Measurements from ENCODE around the gene TNK2.
"Not testable (repeated sequence)": the region's sequence is repeated elsewhere in the genome, so short reads cannot be mapped to it uniquely, and the experiment has no call there.

TNK2 gene

DNA sequence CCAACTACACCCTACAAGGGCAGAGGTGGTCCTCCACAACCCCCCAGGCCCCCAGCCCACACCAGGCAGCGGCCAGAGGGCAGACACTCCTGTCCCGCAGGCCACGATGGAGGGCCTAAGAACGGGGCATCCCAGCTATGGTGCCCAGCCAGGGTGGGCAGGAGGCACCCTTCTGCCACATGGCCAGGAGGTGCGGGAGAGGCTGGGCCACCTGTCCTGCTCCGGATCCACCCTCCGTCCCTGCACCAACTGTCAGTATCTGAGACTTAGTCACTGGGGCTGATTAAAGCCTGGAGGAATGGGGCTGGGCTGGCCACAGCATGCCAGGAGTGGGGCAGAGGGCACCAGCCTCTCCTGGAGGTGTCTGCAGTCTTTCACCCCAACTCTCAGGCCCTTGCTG lies 37.9 kb downstream of the TNK2 start:
- DNase-seq (ENCODE audit: low read depth) = no peak

DNA sequence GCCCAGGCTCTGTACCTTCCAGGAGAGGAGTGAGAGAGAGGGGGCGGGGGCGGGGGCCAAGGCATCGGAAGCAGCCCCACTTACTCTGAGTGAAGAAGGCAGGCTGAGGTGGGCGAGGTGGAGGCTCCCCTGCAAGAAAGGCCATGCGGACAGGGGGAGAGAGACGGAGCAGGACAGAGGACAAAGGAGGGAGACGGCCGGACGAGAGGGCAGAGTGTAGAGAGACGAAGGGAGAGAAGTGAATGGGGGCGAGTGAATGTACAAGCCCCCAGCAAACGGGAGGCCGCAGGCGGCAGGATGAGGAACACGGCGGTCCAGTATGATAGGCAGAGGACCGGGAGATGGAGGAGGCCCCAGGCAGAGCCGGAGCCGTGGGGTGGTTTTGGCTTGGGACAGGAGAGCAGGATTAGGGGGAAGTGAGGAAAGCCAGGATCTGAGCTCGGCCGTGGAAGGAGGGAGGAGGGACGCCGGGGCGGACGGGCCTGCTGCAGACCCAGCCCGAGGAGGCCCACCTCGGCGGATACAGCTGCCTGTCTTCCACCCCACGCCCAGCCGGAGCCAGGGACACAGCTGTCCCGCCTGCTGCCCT lies 38.8 kb downstream of the TNK2 start:
- DNase-seq (ENCODE audit: low read depth) = no peak

DNA sequence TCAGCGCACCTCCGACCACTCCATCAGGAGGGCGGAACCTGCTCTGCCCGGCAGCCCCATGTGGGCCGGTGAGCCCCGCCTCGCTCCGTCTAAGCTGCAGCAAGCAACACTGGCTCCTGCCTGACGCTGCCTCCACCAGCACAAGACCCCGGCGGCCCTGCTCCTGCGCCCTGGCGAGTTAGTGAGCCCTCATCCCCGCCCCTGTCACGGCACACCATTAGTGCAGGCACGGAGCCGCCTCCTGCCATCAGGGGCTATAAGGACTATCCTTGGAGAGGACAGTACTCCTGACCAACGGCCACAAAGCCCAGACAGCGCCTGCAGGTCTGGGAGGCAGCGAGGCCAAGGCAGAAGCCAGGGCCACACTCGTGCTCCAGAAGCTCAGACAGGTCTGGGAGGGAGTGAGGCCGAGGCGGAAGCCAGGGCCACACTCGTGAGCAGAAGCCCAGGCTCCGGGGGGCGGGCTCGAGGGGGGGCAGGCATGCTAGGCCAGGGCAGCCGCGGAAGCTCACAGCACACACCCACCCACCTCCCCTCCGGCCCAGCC lies 39.4 kb downstream of the TNK2 start:
- DNase-seq (ENCODE audit: low read depth) = no peak

DNA sequence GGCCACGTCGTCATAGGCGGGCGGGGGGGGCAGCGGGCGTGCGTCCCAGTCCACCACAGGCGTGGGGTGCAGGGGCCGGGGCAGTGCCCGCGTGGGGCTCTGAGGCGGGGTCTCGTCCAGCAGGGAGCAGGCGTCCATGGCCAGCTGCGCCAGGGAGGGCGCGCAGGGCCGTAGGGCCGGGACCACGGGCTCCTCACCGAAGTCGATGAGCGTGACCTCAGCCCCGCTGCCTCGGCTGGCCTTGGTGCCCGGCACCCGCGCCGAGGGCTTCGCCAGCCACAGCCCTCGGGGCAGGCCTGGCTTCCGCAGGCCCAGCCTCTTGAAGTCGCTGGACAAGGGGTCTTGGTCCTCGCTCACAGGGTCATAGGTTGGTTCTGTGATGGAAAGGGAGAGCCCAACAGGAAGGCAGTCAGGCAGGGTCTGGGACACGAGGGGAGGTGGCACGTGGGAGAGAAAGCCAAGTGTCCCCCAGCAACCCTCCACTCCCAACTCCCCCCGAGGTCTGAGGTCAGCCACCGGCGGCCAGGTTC lies 40.0 kb downstream of the TNK2 start:
- no peak for DNase-seq (ENCODE audit: low read depth)

DNA sequence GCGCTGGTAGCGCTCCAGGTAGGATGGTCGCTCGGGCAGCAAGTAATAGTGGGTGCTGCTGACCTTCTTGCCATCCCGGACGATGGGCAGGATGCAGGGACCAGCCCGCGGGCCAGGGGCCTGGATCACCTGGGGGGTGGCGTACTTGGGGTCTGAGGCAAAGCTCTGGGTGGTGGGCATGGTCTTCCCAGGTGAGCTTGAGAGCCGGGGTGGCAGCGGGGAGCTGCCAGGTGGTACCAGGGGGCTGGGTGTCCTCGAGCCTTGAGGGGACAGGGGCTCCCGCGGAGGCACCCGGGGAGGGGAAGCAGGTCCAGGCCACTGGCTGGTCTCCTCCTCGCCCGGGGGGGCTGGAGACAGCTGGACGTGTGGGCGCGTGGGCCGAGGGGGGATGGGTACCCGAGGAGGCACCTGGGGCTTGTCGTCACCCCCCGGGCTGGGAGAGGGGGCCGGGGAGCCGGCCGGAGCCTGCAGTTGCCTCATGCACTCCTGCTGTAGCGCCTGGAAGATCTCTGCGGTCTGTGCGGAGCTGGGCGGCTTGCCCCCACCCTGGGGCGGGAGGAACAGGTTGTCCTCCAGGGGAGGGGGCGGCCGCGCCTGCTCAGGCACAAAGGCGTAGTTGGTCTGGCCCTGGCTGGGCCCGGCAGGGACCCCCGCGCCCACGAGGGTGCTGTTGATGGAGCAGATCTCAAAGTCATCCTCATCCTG lies 40.6 kb downstream of the TNK2 start:
- no peak for DNase-seq (ENCODE audit: low read depth)

DNA sequence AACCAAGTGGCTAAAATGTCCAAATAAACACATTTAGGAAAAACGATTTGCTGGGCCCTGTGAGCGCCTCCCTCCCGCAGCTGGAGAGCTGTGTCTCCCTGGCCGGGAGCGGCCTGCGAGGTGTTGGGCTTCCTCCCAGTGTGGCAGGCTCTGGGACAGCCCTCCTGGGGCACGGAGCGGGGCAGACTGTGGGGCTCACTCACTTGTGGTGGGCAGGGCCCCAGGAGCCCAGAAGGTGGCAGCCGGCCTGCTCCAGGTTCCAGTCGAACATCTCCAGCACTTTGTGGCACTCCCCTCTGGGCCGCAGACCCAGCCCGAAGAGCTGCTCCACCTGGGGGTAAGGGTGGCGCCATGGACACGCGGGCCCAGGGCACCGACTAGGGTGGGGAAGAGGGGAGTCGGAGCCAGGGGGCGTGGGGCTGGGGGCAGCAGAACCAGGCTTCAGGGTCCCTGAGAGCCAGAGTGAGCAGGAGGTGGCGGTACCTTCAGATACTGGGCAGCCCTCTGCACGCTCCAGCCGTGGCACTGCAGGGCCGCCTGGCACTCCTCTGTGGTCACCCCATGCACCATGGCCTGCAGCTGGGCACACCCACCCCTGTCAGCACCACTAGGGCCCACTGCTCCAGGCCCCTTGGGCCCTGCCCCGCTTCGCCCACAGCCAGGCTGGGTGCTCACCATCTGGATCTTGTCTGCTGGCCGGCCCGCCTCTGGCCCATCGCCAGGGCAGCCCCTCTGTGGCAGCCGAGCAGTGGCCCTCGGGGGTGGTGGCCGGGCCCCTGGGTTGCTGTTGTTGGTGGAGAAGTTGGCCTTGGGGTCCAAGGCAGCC lies 41.5 kb downstream of the TNK2 start:
- no peak for DNase-seq (ENCODE audit: low read depth)

DNA sequence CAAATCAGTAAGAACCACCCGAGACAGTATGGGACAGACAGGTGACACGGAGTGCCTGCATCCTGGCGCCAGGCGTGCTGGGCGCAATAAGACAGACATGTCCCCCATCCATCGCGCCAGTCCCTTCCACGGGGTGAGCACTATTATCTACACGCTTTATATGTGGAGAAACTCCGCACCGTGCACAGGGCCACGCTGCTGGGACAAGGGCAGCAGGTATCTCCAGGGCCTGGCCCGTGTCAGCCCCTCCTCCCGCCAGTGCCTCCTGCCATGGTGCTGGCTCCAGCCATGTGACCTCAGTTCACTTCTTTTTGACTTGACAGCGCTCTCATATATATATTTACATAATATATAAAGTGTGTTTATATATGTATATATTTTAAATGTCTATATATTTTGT lies 42.6 kb downstream of the TNK2 start:
- DNase-seq (ENCODE audit: low read depth) = no peak

DNA sequence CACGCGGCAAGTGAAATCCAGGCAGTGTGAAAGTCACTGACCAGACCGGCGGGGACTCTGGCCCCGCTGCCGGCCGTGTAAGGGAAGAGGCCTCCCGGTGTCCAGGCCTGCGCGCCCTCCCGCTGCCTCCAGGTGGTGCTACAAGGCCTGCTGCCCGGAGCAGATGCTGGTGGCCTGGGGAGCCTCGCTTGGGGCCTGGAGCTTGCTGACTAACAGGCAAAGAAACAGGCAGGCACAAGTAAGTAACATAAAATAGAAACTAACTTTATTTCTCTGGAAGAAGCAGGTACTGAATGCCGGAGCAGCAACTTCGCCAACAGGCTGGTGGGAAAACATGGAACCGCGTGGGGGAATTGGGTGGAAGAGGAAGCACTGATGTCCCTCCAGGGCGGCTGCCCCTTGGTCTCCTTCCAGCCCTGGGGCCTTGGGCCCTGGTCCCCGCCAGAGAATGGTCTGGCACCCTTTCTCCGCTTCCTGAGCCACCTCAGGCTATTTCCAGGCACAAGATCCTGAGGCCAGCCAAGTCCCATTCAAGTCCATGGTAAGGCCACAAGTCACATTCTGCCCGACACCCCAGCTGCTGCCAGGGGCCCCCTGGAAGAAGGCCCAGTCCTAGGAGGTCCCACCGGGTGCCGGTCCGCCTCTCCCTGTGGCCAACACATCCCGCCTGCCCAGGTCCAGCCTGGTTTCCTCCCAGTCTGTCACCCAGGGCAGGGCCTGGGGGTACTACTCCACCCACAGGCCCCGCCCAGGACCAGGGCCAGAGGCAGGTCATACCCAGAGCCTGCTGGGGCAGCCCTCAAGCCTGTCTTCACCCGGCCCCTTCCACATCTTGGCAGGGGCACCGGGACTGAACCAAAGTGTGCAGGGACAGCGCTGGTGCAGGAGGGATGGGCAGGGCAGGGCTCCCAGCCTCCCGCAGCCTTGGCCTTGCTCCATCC lies 45.0 kb downstream of the TNK2 start:
- DNase-seq (ENCODE audit: low read depth) = peak; percentile 51

DNA sequence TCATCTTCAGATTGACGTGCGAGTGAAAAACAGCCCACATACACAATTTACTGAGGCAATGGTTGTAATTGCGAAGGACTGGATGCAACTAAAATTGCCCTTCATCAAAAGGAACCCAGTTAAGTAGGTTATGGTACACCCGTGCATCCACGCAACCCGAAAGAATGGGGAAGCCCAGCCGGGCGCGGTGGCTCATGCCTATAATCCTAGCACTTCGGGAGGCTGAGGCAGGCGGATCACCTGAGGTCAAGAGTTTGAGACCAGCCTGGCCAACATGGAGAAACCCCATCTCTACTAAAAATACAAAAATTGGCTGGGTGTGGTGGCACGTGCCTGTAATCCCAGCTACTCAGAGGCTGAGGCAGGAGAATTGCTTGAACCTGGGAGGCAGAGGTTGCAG lies 46.0 kb downstream of the TNK2 start:
- DNase-seq (ENCODE audit: low read depth) = not testable (repeated sequence)

DNA sequence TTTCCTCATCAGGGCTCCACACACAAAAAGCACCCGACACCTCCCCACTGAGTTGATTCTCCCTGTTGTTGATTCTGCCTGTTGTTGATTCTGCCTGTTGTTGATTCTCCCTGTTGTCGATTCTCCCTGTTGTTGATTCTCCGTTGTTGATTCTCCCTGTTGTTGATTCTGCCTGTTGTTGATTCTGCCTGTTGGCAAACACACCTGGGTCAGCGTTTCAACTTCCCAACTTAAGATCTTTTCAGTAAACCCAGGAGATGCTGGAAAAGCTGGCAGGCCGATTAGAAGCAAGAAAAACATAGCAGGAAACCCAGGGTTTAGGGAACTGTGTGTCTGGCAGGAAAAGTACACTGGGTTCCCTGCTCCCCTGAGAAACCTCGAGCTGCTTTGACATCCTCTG lies 47.9 kb downstream of the TNK2 start:
- no peak for DNase-seq (ENCODE audit: low read depth)

DNA sequence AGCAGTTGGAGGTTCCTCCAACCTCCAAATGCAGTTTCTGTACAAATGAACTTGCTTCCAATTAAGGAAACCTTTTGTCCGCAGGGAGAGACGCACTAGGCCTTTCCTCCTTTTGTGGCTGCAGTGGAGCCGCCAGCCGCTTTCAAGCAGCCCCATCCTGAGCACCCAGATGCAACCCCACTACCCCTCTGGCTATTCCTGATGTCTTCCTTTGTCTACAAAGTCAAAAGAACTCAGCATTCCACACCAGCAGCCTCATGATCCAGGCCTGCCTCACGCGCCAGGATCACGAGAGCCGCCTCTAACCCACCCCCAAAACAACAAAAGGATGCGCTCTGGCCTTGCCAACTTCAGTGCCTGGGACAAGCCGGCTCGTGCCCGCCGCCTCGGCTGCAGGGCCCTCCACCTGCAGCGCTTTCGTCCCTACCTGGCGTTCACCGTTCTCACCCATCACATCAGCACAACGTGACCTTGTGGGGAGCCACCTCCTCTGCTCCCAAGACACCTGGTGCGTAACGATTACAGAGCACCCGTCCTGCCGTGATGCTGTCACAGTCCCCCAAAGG lies 48.4 kb downstream of the TNK2 start:
- no peak for DNase-seq (ENCODE audit: low read depth)

DNA sequence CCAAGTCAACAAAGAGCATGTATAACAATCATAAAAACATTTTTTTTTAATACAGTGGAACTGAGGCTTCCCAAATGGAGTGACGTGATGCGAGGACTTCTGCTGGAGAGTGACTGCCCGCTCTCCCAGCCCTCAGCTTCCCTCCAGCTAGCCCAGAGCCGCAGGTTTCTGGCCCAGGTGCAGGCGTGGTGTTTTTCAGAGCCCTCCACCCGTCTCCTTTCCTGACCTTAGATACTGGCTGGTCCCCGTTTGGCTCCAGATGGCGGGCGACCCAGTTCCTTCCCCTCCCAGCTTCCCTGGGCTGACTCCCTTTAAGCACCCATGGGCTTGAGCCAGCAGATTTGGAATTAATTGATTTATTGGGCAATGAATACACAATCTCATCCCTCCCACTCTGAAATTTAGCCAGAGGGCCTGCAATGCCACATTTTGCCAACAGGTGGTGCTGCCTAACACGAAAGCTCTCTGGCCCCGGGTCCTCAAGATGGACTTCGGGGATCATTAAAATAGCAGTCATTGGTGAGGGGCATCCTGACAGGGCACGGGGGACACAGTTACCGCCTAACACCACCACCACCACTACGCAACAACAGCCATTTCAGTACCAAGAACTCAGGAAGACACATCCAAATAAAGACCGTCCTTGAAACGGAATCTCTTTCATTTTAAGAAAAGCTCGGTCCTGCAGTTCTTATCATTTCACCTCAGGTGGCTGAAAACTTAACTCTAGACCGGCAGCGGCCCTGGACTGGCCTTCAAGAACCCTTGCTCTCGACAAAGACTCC lies 49.1 kb downstream of the TNK2 start:
- DNase-seq (ENCODE audit: low read depth) = peak; percentile 6

DNA sequence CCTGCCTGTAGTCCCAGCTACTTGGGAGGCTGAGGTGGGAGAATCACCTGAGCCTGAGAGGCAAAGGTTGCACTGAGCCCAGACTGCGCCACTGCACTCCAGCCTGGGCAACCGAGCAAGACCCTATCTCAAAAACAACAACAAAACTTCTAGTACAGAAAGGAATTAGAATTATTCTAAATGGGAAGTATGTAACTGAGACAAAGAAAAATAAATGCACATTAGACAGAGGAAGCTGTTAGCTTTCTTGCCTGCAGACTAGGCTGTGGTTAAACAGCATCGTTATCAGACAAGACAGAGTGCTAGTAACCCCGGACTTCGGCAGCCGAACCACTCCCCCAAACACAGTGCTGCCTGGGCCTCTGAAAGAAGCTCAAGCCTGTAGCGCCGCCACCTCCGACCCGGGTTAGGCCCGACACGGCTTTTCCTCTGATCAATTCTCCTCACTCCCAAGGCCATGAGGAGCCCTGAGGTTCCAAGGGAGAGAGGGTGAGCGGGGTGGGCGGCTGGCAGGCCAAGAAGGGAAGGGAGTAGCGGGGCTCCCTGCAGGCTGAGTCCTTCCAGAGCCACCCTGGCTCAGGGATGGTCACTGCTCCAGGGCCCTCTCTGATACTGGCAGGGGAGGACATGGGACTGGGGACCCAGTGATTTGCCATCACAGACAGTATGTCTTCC lies 51.8 kb downstream of the TNK2 start:
- no peak for DNase-seq (ENCODE audit: low read depth)

DNA sequence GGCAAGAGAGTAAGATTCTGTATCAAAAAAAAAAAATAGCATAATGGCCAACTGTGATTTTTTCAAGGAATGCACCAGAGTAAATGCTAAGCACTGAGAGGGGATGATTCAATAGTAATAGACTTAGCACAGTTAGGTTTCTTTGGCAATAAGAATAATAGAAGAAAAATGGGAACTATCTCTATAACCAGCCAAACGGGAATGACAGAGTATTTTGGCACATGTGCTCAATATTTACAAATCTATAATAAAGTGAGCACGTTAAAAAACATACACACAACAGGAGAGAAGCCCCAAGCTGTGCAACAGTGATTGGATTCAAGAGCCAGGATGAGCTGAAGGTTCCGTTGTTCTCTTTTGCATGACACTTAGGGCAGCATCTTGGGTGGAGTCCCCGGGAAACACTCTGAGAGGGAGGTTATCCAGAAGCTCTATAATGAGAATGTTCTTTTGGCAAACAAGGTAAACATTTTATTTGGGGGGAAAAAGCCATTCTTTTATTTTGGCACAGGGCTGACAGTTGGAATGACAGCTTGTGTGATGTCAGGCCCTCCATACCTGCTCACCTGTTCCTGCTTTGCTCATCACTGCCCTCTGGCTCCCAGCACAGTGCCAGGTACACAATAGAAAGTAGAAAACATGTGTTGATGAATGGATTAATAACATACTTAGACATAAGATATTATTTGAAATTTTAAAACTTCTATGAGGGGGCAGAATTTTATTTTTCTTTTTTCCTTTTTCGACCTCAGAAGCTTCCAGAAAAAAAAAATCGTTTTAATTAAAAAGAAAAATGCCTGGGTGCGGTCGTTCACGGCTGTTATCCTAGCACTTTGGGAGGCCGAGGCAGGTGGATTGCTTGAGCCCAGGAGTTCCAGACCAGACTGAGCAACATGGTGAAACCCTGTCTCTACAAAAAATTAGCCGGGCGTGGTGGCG lies 52.6 kb downstream of the TNK2 start:
- DNase-seq (ENCODE audit: low read depth) = no peak

DNA sequence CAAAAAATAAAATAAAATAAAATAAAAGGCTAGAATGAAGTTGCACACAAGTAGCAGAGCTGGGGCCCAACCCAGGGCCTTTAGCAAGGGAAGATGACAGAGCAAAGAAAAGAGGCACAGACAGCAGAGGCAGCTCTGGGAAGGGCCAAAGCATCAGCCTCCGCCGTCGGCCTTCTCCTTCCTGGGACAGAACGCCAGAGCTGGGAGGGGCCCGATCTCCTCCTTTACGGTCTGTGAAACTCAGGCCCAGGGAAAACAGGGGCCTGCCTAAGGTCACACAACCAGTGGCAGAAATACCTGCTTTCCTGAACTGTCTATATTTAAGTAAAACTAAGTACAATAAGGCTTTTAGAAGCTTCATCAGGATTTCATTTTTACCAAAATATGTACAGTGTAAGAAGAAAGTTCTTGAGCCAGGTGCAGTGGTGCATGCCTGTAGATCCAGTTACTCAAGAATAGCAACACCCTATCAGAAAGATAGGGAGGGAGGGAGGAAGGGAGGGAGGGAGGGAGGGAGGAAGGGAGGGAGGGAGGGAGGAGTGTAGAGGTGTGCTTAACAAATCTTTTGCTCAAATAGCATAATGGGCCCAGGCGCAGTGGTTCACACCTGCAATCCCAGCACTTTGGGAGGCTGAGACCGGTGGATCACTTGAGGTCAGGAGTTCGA lies 53.6 kb downstream of the TNK2 start:
- no peak for DNase-seq (ENCODE audit: low read depth)

DNA sequence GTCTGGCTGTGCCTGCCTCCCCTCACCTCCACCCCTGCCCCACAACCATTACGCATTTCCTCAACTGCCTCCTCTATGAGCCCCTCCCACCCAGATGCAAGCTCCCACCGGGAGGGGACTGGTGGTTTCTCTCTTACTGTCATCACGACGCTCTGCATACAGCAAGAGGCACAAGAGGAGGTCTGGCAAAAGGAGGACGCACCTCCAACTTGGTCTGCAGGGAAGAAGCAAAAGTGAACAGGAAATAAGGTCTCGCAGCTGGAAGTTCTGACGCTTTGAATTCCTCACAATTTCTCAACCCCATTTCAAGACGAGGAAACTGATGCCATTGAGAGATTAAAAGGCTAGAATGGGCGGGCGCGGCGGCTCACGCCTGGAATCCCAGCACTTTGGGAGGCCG lies 54.4 kb downstream of the TNK2 start:
- no peak for DNase-seq (ENCODE audit: low read depth)

DNA sequence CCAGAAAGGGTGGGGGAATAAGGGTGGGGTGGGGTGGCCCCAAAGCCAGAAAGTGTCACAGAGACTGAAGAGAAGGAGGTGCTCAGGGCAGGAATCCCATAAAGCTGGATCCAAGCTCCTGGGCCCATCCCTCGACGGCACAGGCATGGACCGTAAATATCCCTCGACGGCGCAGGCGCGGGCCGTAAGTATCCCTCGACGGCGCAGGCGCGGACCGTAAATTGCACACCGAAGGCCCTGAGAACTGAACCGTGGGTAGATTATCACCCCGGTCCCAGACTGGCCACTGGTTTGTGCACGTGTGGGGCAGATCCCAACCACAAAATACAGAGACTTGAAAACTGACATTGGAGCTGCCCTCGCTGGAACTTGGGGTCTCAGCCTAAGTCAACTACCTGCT lies 55.3 kb downstream of the TNK2 start:
- no peak for DNase-seq (ENCODE audit: low read depth)

DNA sequence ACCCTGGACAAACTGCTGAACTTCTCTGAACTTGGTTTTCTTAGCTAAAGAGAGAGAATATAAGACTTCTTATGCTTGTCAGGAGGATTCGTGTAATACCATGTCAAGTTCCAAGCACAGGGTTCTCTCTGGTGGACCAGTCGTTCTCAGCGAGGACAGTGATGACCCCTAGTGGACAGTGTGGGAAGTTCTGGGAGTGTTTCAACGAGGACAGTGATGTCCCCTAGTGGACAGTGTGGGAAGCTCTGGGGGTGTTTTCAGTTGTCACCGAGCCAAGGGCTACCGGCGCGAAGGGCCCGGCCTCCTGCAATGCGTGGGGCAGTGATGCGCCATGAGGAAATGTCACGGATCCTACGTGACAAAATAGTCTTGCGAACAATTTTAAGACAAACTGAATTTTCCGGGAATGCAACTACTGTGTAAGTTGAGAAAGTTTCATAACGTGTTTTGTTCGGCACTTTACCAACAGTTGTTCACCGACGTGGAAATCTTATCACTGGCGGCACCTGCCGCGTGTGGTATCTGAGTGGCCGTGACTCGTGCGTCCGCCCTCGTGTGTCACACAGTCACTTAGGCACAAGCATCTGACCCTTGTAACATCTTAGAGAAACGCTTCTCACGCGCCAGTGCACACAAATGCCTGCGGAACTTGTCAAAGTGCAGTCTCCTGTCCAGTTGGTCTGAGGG lies 57.4 kb downstream of the TNK2 start:
- DNase-seq (ENCODE audit: low read depth) = peak; percentile 74

All from non-pigmented ciliary epithelial cell (primary cell).